H1 (cell line): Measurements from ENCODE around the gene ZFPL1. TPM values are rescaled to one million over a fixed set of nuclear protein-coding genes. Genes with fewer than 3 reads are reported as not detected.

Experiments used
- ASH2L ChIP-seq: fragments of 200-600, 300-600 bp; sonication (generic); IDR thresholded peaks from one replicate; pipeline ENCODE4 v1.7.1; 2017; ENCODE audit warnings: low read length
- CBX5 ChIP-seq: fragments of 300-800, 300-1000 bp; sonication (generic); IDR thresholded peaks from 2 replicates; pipeline ENCODE4 v1.7.1; 2016; ENCODE audit warnings: antibody characterized with exemption, low read length, low read depth
- CEBPB ChIP-seq: IDR thresholded peaks from 2 replicates; pipeline ENCODE4 v1.6.1; 2012; ENCODE audit warnings: low read depth, low read length
- CTCF ChIP-seq, 3 experiments: IDR thresholded peaks; 1 replicate in 2 of 3; 2 replicates in 1 of 3; pipeline versions ENCODE4 v1.5.1 to v1.6.1; 2011; ENCODE audit warnings: low read length in 3 of 3, mild to moderate bottlenecking in 3 of 3, inconsistent platforms in 2 of 3, low read depth in 1 of 3, moderate library complexity in 1 of 3; ENCODE audit not compliant: insufficient read depth in 1 of 3; ENCODE audit errors: control extremely low read depth in 1 of 3
- GABPA ChIP-seq: IDR thresholded peaks from 2 replicates; pipeline ENCODE4 v1.6.1; 2011; ENCODE audit warnings: mild to moderate bottlenecking, low read length, moderate library complexity, borderline replicate concordance; ENCODE audit not compliant: insufficient read depth
- GTF2F1 ChIP-seq: IDR thresholded peaks from 2 replicates; pipeline ENCODE4 v1.6.1; 2012; ENCODE audit warnings: low read depth, low read length, improper control_type of control experiment, borderline replicate concordance
- HDAC6 ChIP-seq: IDR thresholded peaks from one replicate; pipeline ENCODE4 v1.7.1; 2012; ENCODE audit warnings: low read depth, mild to moderate bottlenecking, inconsistent platforms, low read length, moderate library complexity
- NANOG ChIP-seq: IDR thresholded peaks from 2 replicates; pipeline ENCODE4 v1.6.1; 2011; ENCODE audit warnings: low read length, low read depth, mild to moderate bottlenecking, inconsistent platforms; ENCODE audit not compliant: insufficient read depth, poor library complexity, severe bottlenecking
- RAD21 ChIP-seq, 2 experiments: IDR thresholded peaks in 1 of 2; conservative IDR thresholded peaks in 1 of 2; 2 replicates each; pipeline ENCODE4 v1.6.1; 2011; ENCODE audit warnings: low read depth in 2 of 2, low read length in 2 of 2, improper control_type of control experiment in 1 of 2, inconsistent platforms in 1 of 2, mild to moderate bottlenecking in 1 of 2, moderate library complexity in 1 of 2
- RFX5 ChIP-seq: IDR thresholded peaks from 2 replicates; pipeline ENCODE4 v1.6.1; 2011; ENCODE audit warnings: low read depth, low read length, improper control_type of control experiment, borderline replicate concordance
- SAP30 ChIP-seq: fragments of 300-600 bp; sonication (generic); IDR thresholded peaks from 2 replicates; pipeline ENCODE4 v1.7.1; 2012; ENCODE audit warnings: low read length, moderate library complexity, mild to moderate bottlenecking, inconsistent platforms; ENCODE audit not compliant: insufficient read depth, insufficient replicate concordance
- SIN3A ChIP-seq, 2 experiments: IDR thresholded peaks in 1 of 2; conservative IDR thresholded peaks in 1 of 2; 2 replicates each; pipeline ENCODE4 v1.6.1; 2011 to 2012; ENCODE audit warnings: low read length in 2 of 2, improper control_type of control experiment in 1 of 2, low read depth in 1 of 2, mild to moderate bottlenecking in 1 of 2
- SIRT6 ChIP-seq: IDR thresholded peaks from one replicate; pipeline ENCODE4 v1.7.1; 2012; ENCODE audit warnings: low read length, inconsistent platforms
- SP2 ChIP-seq: IDR thresholded peaks from 2 replicates; pipeline ENCODE4 v1.6.1; 2012; ENCODE audit warnings: mild to moderate bottlenecking, low read length, inconsistent platforms
- TAF1 ChIP-seq: IDR thresholded peaks from 2 replicates; pipeline ENCODE4 v1.6.1; 2011; ENCODE audit warnings: mild to moderate bottlenecking, low read depth, low read length
- TAF7 ChIP-seq: optimal IDR thresholded peaks from 2 replicates; pipeline ENCODE3; 2011; ENCODE audit warnings: low read depth, mild to moderate bottlenecking, inconsistent platforms, low read length, moderate library complexity, borderline replicate concordance
- polyA plus RNA-seq, 7 experiments: library from polyadenylated mRNA; depleted of rRNA in 3 of 7; stranded (reverse) in 5 of 7; unstranded in 2 of 7; fragments of >200 nt in 5 of 7; fragments of 200-250 nt in 2 of 7; gene quantifications; 1 replicate in 5 of 7; 2 replicates in 1 of 7; 4 replicates in 1 of 7; pipeline versions ENCODE4 v1.2.1 to v1.2.3, GENCODE V29; 2011 to 2013; ENCODE audit warnings: missing spikeins in 2 of 7, mixed read lengths in 2 of 7
- total RNA-seq: library from RNA; stranded (reverse); fragmentation: NEBNext Ultra II Directional; extraction: Animal tissue kit (Norgen Biotek cat#: 25700); gene quantifications from 2 replicates; pipeline ENCODE4 v1.2.1, GENCODE V29; 2021
- TF ChIP-seq, protein P1 (sequence below): IDR thresholded peaks from 2 replicates; pipeline ENCODE4 v1.6.1; 2012; ENCODE audit warnings: low read length, inconsistent platforms
- TF ChIP-seq, protein P2 (sequence below): IDR thresholded peaks from 2 replicates; pipeline ENCODE4 v1.6.1; 2011; ENCODE audit warnings: low read depth, mild to moderate bottlenecking, low read length; ENCODE audit not compliant: insufficient read depth

Gene ZFPL1
- total and polyA plus RNA-seq, 2 of the 8 experiments (the other 6 are each of a cell fraction or from before 2014, with no cell fraction given), result 21.5 to 76.8 TPM

DNA sequence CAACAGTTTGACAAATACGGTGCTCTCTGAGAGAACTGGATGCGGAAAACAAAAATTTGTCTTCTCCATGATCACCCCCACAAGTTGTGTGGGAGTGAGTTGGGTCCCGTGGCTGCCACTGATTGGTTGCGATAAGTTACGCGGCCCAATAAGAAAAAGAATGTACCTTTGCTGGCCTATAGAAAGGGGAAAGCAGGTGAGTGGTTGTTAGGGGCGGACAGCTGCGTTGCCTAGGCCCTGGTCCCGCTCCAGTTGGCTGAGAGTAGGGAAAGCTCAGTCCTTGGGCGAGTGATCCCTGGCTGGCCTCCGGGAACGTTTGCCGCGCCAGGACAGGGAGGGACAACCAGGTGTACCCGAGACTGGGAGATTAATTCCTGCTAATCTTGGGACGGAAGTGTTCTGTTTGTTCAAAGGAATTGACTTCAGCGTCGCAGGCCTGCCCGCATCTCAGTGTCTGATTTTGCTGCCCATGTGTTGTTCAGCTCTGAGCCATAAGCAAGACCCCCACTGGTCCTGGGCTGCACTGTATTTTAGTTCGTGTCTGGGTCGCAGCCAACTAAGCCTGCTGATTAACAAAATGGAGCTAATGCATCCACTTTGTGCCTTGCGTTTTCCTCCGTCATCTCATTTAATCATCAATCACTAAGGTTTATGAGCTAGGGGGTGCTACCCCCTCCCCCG, 51.1 kb downstream of the ZFPL1 start (continued):
- TF ChIP-seq, protein P1, sequence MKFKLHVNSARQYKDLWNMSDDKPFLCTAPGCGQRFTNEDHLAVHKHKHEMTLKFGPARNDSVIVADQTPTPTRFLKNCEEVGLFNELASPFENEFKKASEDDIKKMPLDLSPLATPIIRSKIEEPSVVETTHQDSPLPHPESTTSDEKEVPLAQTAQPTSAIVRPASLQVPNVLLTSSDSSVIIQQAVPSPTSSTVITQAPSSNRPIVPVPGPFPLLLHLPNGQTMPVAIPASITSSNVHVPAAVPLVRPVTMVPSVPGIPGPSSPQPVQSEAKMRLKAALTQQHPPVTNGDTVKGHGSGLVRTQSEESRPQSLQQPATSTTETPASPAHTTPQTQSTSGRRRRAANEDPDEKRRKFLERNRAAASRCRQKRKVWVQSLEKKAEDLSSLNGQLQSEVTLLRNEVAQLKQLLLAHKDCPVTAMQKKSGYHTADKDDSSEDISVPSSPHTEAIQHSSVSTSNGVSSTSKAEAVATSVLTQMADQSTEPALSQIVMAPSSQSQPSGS, result no peak
- no peak for TF ChIP-seq ASH2L
- no peak for TF ChIP-seq HDAC6
- TF ChIP-seq TAF1, result peak; percentile 94
- TF ChIP-seq TAF7, result peak; percentile 72
- 0 out of 2 replicates have a peak, but pooled peaks have one; percentile 40 for TF ChIP-seq RFX5
- TF ChIP-seq GTF2F1, result 0 out of 2 replicates have a peak, but pooled peaks have one; percentile 71
- TF ChIP-seq SAP30, result peak; percentile 7
- TF ChIP-seq SIN3A (conservative IDR thresholded peaks at IDR 0.05 in 1 of 2, IDR thresholded peaks at IDR 0.05 in 1 of 2; ENCODE audit: low read depth in 1 of 2, low read length in 2 of 2), result peak in 1 of 2 experiments; percentile 48; a peak in 3 of 4 replicates
- TF ChIP-seq SP2, result peak; percentile 62; the same call in 1 of the 2 replicates
- no peak for TF ChIP-seq CBX5
- TF ChIP-seq, protein P2, sequence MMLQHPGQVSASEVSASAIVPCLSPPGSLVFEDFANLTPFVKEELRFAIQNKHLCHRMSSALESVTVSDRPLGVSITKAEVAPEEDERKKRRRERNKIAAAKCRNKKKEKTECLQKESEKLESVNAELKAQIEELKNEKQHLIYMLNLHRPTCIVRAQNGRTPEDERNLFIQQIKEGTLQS, result no peak
- no peak for TF ChIP-seq CEBPB
- TF ChIP-seq CTCF (IDR thresholded peaks at IDR 0.05; ENCODE audit: control extremely low read depth in 1 of 3, insufficient read depth in 1 of 3, low read depth in 1 of 3, low read length in 3 of 3), result no peak
- TF ChIP-seq GABPA, result 0 out of 2 replicates have a peak, but pooled peaks have one; percentile 23
- no peak for TF ChIP-seq RAD21 (IDR thresholded peaks at IDR 0.05 in 1 of 2, conservative IDR thresholded peaks at IDR 0.05 in 1 of 2; ENCODE audit: low read depth in 2 of 2, low read length in 2 of 2)
- no peak for TF ChIP-seq NANOG
- no peak for TF ChIP-seq SIRT6
